ENCODE data around the gene ITGB2. TPM values are rescaled to one million over a fixed set of nuclear protein-coding genes. Genes with fewer than 3 reads are reported as not detected.

Gene ITGB2
- total RNA-seq, 1 donor from 2014 or later: 19.8 TPM

- no peak overlapping the region for H3K9ac ChIP-seq (ENCODE audit: low read depth in 1 of 3, low read length in 3 of 3)
- no peak overlapping the region for H3K4me3 ChIP-seq (ENCODE audit: low read length in 3 of 3)
- H3K27me3 ChIP-seq (ENCODE audit: control insufficient read depth in 3 of 3, insufficient read depth in 3 of 3, low read length in 3 of 3): peaks cover 8 to 32% (median 14%) of the 10 kb centered on the region in 3 donors
- H3K27ac ChIP-seq (ENCODE audit: low read depth, low read length): no peak overlapping the region
- H3K9me3 ChIP-seq (ENCODE audit: control insufficient read depth in 3 of 3, low read length in 3 of 3): no peaks in the 10 kb centered on the region
- peaks cover 0 to 1% (median 0%) of the 10 kb centered on the region in 3 donors for H3K4me1 ChIP-seq (ENCODE audit: control insufficient read depth in 3 of 3, insufficient read depth in 3 of 3, low read length in 3 of 3)
- peaks cover 0 to 7% (median 7%) of the 10 kb centered on the region in 3 donors for H3K36me3 ChIP-seq (ENCODE audit: control insufficient read depth in 3 of 3, insufficient read depth in 3 of 3, low read length in 3 of 3)
Observed at GRCh38 chr21:44897326-44898010, 23.2 kb downstream of the ITGB2 start.

GRCh38 chr21:44896561-44897286 lies 24.0 kb downstream of the ITGB2 start:
- H3K4me1 ChIP-seq (ENCODE audit: control insufficient read depth in 3 of 3, insufficient read depth in 3 of 3, low read length in 3 of 3): no peaks in the 10 kb centered on the region
- H3K27me3 ChIP-seq (ENCODE audit: control insufficient read depth in 3 of 3, insufficient read depth in 3 of 3, low read length in 3 of 3): peaks cover 12 to 32% (median 17%) of the 10 kb centered on the region in 3 donors
- H3K36me3 ChIP-seq (ENCODE audit: control insufficient read depth in 3 of 3, insufficient read depth in 3 of 3, low read length in 3 of 3): peaks cover 0 to under 1% (median 0%) of the 10 kb centered on the region in 3 donors
- H3K9ac ChIP-seq (ENCODE audit: low read depth in 1 of 3, low read length in 3 of 3): no peak overlapping the region
- H3K27ac ChIP-seq (ENCODE audit: low read depth, low read length): no peak overlapping the region
- H3K4me3 ChIP-seq (ENCODE audit: low read length in 3 of 3): no peak overlapping the region
- no peaks in the 10 kb centered on the region for H3K9me3 ChIP-seq (ENCODE audit: control insufficient read depth in 3 of 3, low read length in 3 of 3)

- Histone ChIP-seq H3K9ac (ENCODE audit: low read depth in 1 of 3, low read length in 3 of 3) (no peak overlapping the region), H3K27ac (ENCODE audit: low read depth, low read length) (no peak overlapping the region), H3K27me3 (ENCODE audit: control insufficient read depth in 3 of 3, insufficient read depth in 3 of 3, low read length in 3 of 3) (peaks cover 20 to 37% (median 22%) of the 10 kb centered on the region in 3 donors), H3K9me3 (ENCODE audit: control insufficient read depth in 3 of 3, low read length in 3 of 3) (no peaks in the 10 kb centered on the region), H3K4me3 (ENCODE audit: low read length in 3 of 3) (no peak overlapping the region), H3K4me1 (ENCODE audit: control insufficient read depth in 3 of 3, insufficient read depth in 3 of 3, low read length in 3 of 3) (no peaks in the 10 kb centered on the region), H3K36me3 (ENCODE audit: control insufficient read depth in 3 of 3, insufficient read depth in 3 of 3, low read length in 3 of 3) (no peaks in the 10 kb centered on the region)
Observed at GRCh38 chr21:44895859-44896258, 24.8 kb downstream of the ITGB2 start.

GRCh38 chr21:44894687-44895302 lies 25.9 kb downstream of the ITGB2 start:
- H3K4me3 ChIP-seq (ENCODE audit: low read length in 3 of 3): no peak overlapping the region
- no peak overlapping the region for H3K9ac ChIP-seq (ENCODE audit: low read depth in 1 of 3, low read length in 3 of 3)
- H3K9me3 ChIP-seq (ENCODE audit: control insufficient read depth in 3 of 3, low read length in 3 of 3): no peaks in the 10 kb centered on the region
- peaks cover 20 to 44% (median 33%) of the 10 kb centered on the region in 3 donors for H3K27me3 ChIP-seq (ENCODE audit: control insufficient read depth in 3 of 3, insufficient read depth in 3 of 3, low read length in 3 of 3)
- H3K36me3 ChIP-seq (ENCODE audit: control insufficient read depth in 3 of 3, insufficient read depth in 3 of 3, low read length in 3 of 3): no peaks in the 10 kb centered on the region
- H3K4me1 ChIP-seq (ENCODE audit: control insufficient read depth in 3 of 3, insufficient read depth in 3 of 3, low read length in 3 of 3): no peaks in the 10 kb centered on the region
- H3K27ac ChIP-seq (ENCODE audit: low read depth, low read length): no peak overlapping the region

GRCh38 chr21:44893948-44894656 lies 26.6 kb downstream of the ITGB2 start:
- H3K36me3 ChIP-seq (ENCODE audit: control insufficient read depth in 3 of 3, insufficient read depth in 3 of 3, low read length in 3 of 3): no peaks in the 10 kb centered on the region
- peaks cover 20 to 47% (median 36%) of the 10 kb centered on the region in 3 donors for H3K27me3 ChIP-seq (ENCODE audit: control insufficient read depth in 3 of 3, insufficient read depth in 3 of 3, low read length in 3 of 3)
- H3K9me3 ChIP-seq (ENCODE audit: control insufficient read depth in 3 of 3, low read length in 3 of 3): no peaks in the 10 kb centered on the region

GRCh38 chr21:44893278-44893556 lies 27.5 kb downstream of the ITGB2 start:
- Histone ChIP-seq H3K36me3 (ENCODE audit: control insufficient read depth in 3 of 3, insufficient read depth in 3 of 3, low read length in 3 of 3) (no peaks in the 10 kb centered on the region), H3K27ac (ENCODE audit: low read depth, low read length) (no peak overlapping the region), H3K9ac (ENCODE audit: low read depth in 1 of 3, low read length in 3 of 3) (no peak overlapping the region), H3K4me3 (ENCODE audit: low read length in 3 of 3) (no peak overlapping the region), H3K9me3 (ENCODE audit: control insufficient read depth in 3 of 3, low read length in 3 of 3) (no peaks in the 10 kb centered on the region), H3K27me3 (ENCODE audit: control insufficient read depth in 3 of 3, insufficient read depth in 3 of 3, low read length in 3 of 3) (peaks cover 20 to 39% (median 35%) of the 10 kb centered on the region in 3 donors), H3K4me1 (ENCODE audit: control insufficient read depth in 3 of 3, insufficient read depth in 3 of 3, low read length in 3 of 3) (no peaks in the 10 kb centered on the region)

More at GRCh38 chr21:44893948-44894656, 26.6 kb downstream of the ITGB2 start:
- H3K4me1 ChIP-seq (ENCODE audit: control insufficient read depth in 3 of 3, insufficient read depth in 3 of 3, low read length in 3 of 3): no peaks in the 10 kb centered on the region
- no peak overlapping the region for H3K9ac ChIP-seq (ENCODE audit: low read depth in 1 of 3, low read length in 3 of 3)
- no peak overlapping the region for H3K27ac ChIP-seq (ENCODE audit: low read depth, low read length)
- no peak overlapping the region for H3K4me3 ChIP-seq (ENCODE audit: low read length in 3 of 3)

- H3K4me3 ChIP-seq (ENCODE audit: low read length in 3 of 3): no peak overlapping the region
- H3K4me1 ChIP-seq (ENCODE audit: control insufficient read depth in 3 of 3, insufficient read depth in 3 of 3, low read length in 3 of 3): no peaks in the 10 kb centered on the region
- no peaks in the 10 kb centered on the region for H3K36me3 ChIP-seq (ENCODE audit: control insufficient read depth in 3 of 3, insufficient read depth in 3 of 3, low read length in 3 of 3)
- no peaks in the 10 kb centered on the region for H3K9me3 ChIP-seq (ENCODE audit: control insufficient read depth in 3 of 3, low read length in 3 of 3)
- peaks cover 20 to 34% (median 32%) of the 10 kb centered on the region in 3 donors for H3K27me3 ChIP-seq (ENCODE audit: control insufficient read depth in 3 of 3, insufficient read depth in 3 of 3, low read length in 3 of 3)
- no peak overlapping the region for H3K27ac ChIP-seq (ENCODE audit: low read depth, low read length)
- H3K9ac ChIP-seq (ENCODE audit: low read depth in 1 of 3, low read length in 3 of 3): no peak overlapping the region
Observed at GRCh38 chr21:44892536-44893277, 28.0 kb downstream of the ITGB2 start.

- H3K36me3 ChIP-seq (ENCODE audit: control insufficient read depth in 3 of 3, insufficient read depth in 3 of 3, low read length in 3 of 3): no peaks in the 10 kb centered on the region
- H3K27me3 ChIP-seq (ENCODE audit: control insufficient read depth in 3 of 3, insufficient read depth in 3 of 3, low read length in 3 of 3): peaks cover 20 to 34% (median 32%) of the 10 kb centered on the region in 3 donors
- H3K9ac ChIP-seq (ENCODE audit: low read depth in 1 of 3, low read length in 3 of 3): no peak overlapping the region
- H3K9me3 ChIP-seq (ENCODE audit: control insufficient read depth in 3 of 3, low read length in 3 of 3): no peaks in the 10 kb centered on the region
- H3K27ac ChIP-seq (ENCODE audit: low read depth, low read length): no peak overlapping the region
- no peak overlapping the region for H3K4me3 ChIP-seq (ENCODE audit: low read length in 3 of 3)
- H3K4me1 ChIP-seq (ENCODE audit: control insufficient read depth in 3 of 3, insufficient read depth in 3 of 3, low read length in 3 of 3): no peaks in the 10 kb centered on the region
Observed at GRCh38 chr21:44892095-44892494, 28.6 kb downstream of the ITGB2 start.

GRCh38 chr21:44891631-44892031 lies 29.1 kb downstream of the ITGB2 start:
- H3K9me3 ChIP-seq (ENCODE audit: control insufficient read depth in 3 of 3, low read length in 3 of 3): no peaks in the 10 kb centered on the region
- no peak overlapping the region for H3K4me3 ChIP-seq (ENCODE audit: low read length in 3 of 3)
- H3K27ac ChIP-seq (ENCODE audit: low read depth, low read length): no peak overlapping the region
- peaks cover 20 to 34% (median 31%) of the 10 kb centered on the region in 3 donors for H3K27me3 ChIP-seq (ENCODE audit: control insufficient read depth in 3 of 3, insufficient read depth in 3 of 3, low read length in 3 of 3)
- H3K36me3 ChIP-seq (ENCODE audit: control insufficient read depth in 3 of 3, insufficient read depth in 3 of 3, low read length in 3 of 3): no peaks in the 10 kb centered on the region
- H3K9ac ChIP-seq (ENCODE audit: low read depth in 1 of 3, low read length in 3 of 3): no peak overlapping the region
- no peaks in the 10 kb centered on the region for H3K4me1 ChIP-seq (ENCODE audit: control insufficient read depth in 3 of 3, insufficient read depth in 3 of 3, low read length in 3 of 3)

Measured in skeletal muscle tissue (tissue), 4 donors.